Psoas muscle (tissue), 8 donors: ENCODE results near the gene CDK14. TPM values are rescaled to one million over a fixed set of nuclear protein-coding genes. Genes with fewer than 3 reads are reported as not detected.

Experiments used
- ATAC-seq, 4 donors: fragments of 200-7000 bp; cut with Tn5 transposase; one replicate each; pipeline ENCODE4 v1.9.1; 2020; ENCODE audit warnings: moderate library complexity in 3 of 4, mild to moderate bottlenecking in 2 of 4
- DNase-seq, 2 donors: peaks; one replicate each; pipeline ENCODE4 v3.0.0-alpha.2; 2020
- H3K27ac ChIP-seq: fragments of 200-600 bp; one replicate; pipeline ENCODE4 v1.8.0; 2022
- H3K27me3 ChIP-seq, 3 donors: fragments of 200-600 bp in 1 of 3; one replicate each; pipeline versions ENCODE4 v1.6.1 to v1.8.0; 2013 to 2022; ENCODE audit warnings: low read length in 2 of 3, mild to moderate bottlenecking in 2 of 3, moderate library complexity in 1 of 3; ENCODE audit not compliant: insufficient read depth in 3 of 3
- H3K36me3 ChIP-seq, 2 donors: fragments of 200-600 bp in 1 of 2; one replicate each; pipeline versions ENCODE4 v1.6.1 to v1.8.0; 2013 to 2022; ENCODE audit warnings: low read depth in 1 of 2, mild to moderate bottlenecking in 1 of 2, moderate library complexity in 1 of 2; ENCODE audit not compliant: insufficient read depth in 1 of 2
- H3K4me1 ChIP-seq: fragments of 200-600 bp; one replicate; pipeline ENCODE4 v1.8.0; 2022
- H3K4me3 ChIP-seq: fragments of 200-600 bp; one replicate; pipeline ENCODE4 v1.8.0; 2022; ENCODE audit warnings: mild to moderate bottlenecking
- H3K9me3 ChIP-seq: fragments of 200-600 bp; one replicate; pipeline ENCODE4 v1.8.0; 2022
- WGBS, 3 donors: extraction: QIAGEN DNeasy Blood & Tissue Kit; methylation state at CpG; one replicate each; pipeline versions ENCODE4 v1.1.6 to v1.1.7; 2013; 5-methylcytosine and 5-hydroxymethylcytosine counted together
- intact Hi-C, 2 donors: fragments of 100-400 bp; cut with DNase I; formaldehyde crosslinking; loops; one replicate each; pipeline versions ENCODE4 v1.11.0 to v1.14.2; 2022
- polyA plus RNA-seq, 3 donors: library from polyadenylated mRNA; stranded (reverse); fragments of 200-250 nt; gene quantifications; one replicate each; pipeline ENCODE4 v1.2.3, GENCODE V29; 2013
- total RNA-seq, 4 donors: library from RNA; stranded (reverse); fragmentation: NEBNext Ultra II Directional in 2 of 4; extraction: Animal tissue kit (Norgen Biotek cat#: 25700) in 2 of 4; gene quantifications; one replicate each; pipeline versions ENCODE4 v1.2.1 to v1.2.4, GENCODE V29; 2021 to 2023
- TF ChIP-seq, protein P1 (sequence below): fragments of 200-600 bp; IDR thresholded peaks from one replicate; pipeline ENCODE4 v1.8.0; 2022; ENCODE audit warnings: antibody characterized with exemption
- donor health status: healthy with polysubstance abuse.
- donor health status: DM: no; HTN: no; CAD: no; lungs with moderate emphysema.
- donor health status: Bipolar disorder and iron deficiency.
- donor health status: healthy.
- donor health status: DM: yes; HTN: yes; CAD: no.
- donor health status: DM: no; HTN: no; CAD: no.
- donor health status: DM: no; HTN: no; CAD: no.
- donor health status: DM: yes; HTN: yes; CAD: no.

The CDK14 gene
- total and polyA plus RNA-seq, 7 donors = 1.7 to 16.6 (median 10.6) TPM

DNA sequence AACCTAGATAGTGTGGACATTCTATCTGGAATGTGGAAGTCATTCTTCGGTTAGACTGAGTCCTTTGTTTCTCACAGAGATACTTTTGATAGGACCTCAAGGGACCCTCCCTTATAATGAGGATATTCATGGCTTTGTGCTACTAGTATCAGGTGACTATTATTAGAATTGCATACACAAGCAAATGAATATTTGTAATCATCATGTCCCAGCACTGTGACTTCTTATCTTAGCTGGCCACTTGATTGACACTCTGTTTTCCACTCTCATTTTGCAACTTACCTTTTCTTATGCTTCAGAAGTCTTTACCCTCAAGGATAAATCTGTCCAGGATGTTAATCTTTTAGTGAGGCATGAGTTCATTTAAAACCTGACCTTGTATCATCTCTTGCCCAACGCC is 399.9 kb downstream of the CDK14 start:
- no peaks in the 10 kb centered on the region for H3K9me3 ChIP-seq
- WGBS, 3 donors = 88 to 97% (median 92%) methylated on average over 2 of the region's 2 CpGs
- H3K36me3 ChIP-seq = no peaks in the 10 kb centered on the region
- ATAC-seq = no peak
- H3K27ac ChIP-seq = no peak overlapping the region
- intact Hi-C loops = no loop called here
- no peak overlapping the region for H3K4me3 ChIP-seq
- no peaks in the 10 kb centered on the region for H3K4me1 ChIP-seq
- TF ChIP-seq, protein P1, sequence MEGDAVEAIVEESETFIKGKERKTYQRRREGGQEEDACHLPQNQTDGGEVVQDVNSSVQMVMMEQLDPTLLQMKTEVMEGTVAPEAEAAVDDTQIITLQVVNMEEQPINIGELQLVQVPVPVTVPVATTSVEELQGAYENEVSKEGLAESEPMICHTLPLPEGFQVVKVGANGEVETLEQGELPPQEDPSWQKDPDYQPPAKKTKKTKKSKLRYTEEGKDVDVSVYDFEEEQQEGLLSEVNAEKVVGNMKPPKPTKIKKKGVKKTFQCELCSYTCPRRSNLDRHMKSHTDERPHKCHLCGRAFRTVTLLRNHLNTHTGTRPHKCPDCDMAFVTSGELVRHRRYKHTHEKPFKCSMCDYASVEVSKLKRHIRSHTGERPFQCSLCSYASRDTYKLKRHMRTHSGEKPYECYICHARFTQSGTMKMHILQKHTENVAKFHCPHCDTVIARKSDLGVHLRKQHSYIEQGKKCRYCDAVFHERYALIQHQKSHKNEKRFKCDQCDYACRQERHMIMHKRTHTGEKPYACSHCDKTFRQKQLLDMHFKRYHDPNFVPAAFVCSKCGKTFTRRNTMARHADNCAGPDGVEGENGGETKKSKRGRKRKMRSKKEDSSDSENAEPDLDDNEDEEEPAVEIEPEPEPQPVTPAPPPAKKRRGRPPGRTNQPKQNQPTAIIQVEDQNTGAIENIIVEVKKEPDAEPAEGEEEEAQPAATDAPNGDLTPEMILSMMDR = no peak
- no peak for DNase-seq
- H3K27me3 ChIP-seq = no peaks in the 10 kb centered on the region

DNA sequence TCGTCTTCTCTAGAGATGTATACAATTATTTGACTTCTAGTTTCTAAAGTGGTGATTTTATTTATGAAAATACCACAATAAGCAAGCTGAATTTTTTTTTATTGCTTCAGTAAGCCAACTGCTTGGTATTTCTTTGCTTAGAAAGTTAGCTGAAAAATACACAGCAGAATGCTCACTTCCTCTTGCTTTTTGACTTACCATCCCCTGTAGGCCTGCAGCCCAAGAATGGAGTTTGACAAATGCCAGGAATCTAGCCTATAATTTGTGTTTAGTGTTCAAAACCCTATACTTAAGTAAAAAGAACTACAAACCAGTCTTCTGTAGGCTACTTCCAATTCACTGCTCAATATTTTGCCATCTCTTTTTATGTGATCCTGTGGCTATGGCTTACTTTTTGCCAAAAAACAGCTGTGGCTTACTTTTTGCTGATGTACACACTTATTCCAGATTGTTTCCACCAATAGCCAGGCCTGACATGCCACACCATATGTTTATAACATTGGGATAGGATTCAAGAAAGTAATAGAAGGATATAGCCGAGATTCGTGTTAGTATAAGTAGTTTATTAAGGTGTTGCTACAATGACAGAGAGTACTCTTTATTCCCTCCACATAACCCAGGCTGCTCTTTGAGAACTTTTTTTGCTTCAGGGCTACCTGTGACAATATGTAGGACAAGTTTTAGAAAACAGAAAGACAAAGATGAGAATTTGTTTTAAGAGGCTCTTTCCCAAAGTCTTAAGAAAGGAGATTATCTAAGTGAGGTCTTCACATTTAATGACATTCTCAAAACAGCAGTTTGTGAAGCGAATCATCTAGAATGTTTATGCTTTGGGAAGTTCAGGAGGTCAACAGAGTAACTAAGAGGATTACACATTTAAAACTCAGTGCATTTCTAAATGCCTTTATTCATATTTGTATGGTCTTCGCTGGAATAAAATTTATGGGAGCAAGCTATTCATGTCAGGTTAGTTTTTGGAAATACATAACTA is 404.2 kb downstream of the CDK14 start:
- Histone ChIP-seq H3K27ac (no peak overlapping the region), H3K36me3 (no peaks in the 10 kb centered on the region), H3K9me3 (no peaks in the 10 kb centered on the region), H3K4me1 (no peaks in the 10 kb centered on the region), H3K4me3 (no peak overlapping the region), H3K27me3 (no peaks in the 10 kb centered on the region)
- WGBS, 3 donors = 77 to 80% (median 78%) methylated on average over 5 of the region's 5 CpGs
- intact Hi-C loops = no loop called here
- TF ChIP-seq, protein P1 = no peak
- DNase-seq = no peak
- ATAC-seq = no peak

DNA sequence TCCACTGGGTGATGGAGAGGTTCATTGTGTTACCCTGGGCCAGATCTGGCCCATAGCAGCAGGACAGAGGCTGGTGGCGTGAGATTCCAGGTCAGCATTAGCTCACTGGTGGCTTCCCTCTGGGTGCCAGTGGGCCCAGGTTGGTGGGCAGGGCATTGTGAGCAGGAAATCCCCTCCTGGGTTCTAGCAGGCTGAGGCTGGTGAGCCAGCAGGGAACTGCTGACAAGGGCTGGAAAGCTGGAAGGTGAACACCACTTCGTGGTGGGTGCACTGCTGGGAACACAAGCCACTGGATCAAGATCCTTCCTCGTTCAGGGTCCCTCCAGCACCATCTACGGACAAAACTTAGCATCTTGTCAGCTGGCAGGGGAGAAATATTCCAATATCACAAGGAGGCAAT is 408.9 kb downstream of the CDK14 start:
- Histone ChIP-seq H3K27me3 (no peaks in the 10 kb centered on the region), H3K27ac (no peak overlapping the region), H3K36me3 (no peaks in the 10 kb centered on the region), H3K4me1 (no peaks in the 10 kb centered on the region), H3K9me3 (no peaks in the 10 kb centered on the region), H3K4me3 (no peak overlapping the region)
- TF ChIP-seq, protein P1 = no peak
- no peak for ATAC-seq
- intact Hi-C loops = no loop called here
- 74 to 87% (median 85%) methylated on average over 4 of the region's 4 CpGs for WGBS, 3 donors
- DNase-seq = no peak

DNA sequence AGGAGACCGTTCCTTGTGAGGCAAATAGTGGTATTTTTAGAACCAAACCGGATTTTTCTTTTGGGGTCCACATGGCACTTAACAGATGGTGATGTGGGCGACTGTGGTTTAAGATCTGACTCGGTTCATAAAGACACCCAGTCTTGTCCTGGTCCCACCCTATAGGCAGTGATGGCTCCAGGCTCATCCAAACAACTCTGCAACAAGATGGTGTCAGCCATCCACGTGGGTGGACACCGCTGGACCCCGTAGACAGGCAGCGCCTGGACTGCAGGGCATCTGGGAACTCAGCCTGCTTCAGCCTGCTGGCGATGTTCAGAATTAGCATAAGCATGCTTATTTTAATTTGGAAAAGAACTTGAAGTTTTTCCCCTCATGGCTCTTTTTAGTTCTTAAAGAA is 409.7 kb downstream of the CDK14 start:
- TF ChIP-seq, protein P1 = no peak
- 88% methylated on average over 9 of the region's 9 CpGs for WGBS, 3 donors
- Histone ChIP-seq H3K4me1 (no peaks in the 10 kb centered on the region), H3K36me3 (no peaks in the 10 kb centered on the region), H3K4me3 (no peak overlapping the region), H3K27me3 (no peaks in the 10 kb centered on the region), H3K27ac (no peak overlapping the region), H3K9me3 (no peaks in the 10 kb centered on the region)
- intact Hi-C loops = no loop called here
- DNase-seq (no peak), ATAC-seq (no peak)
